GM23338 (cell line): Measurements from ENCODE around the gene PIGR. TPM values are rescaled to one million over a fixed set of nuclear protein-coding genes. Genes with fewer than 3 reads are reported as not detected.

ENCODE experiments used
- ATAC-seq: fragments of 200-7000 bp; cut with Tn5 transposase; 3 replicates; pipeline ENCODE4 v1.9.1; 2020
- DNase-seq: peaks from one replicate; pipeline ENCODE4 v3.0.0-alpha.2; 2015; ENCODE audit warnings: low spot score
- H2AFZ ChIP-seq: fragments of 200-600 bp; sonication (generic); 2 replicates; pipeline ENCODE4 v1.8.0; 2016; ENCODE audit warnings: antibody characterized with exemption, mild to moderate bottlenecking, moderate library complexity
- H3F3A ChIP-seq: fragments of 200-600 bp; sonication (generic); replicated peaks from 2 replicates; pipeline ENCODE4 v1.8.0; 2017; ENCODE audit warnings: antibody characterized with exemption, mixed run types, low read depth
- H3K27ac ChIP-seq: fragments of 200-600 bp; sonication (generic); 2 replicates; pipeline ENCODE4 v1.6.1; 2016; ENCODE audit warnings: low read depth
- H3K27me3 ChIP-seq: fragments of 200-600 bp; sonication (generic); 2 replicates; pipeline ENCODE4 v1.8.0; 2016; ENCODE audit warnings: mild to moderate bottlenecking, mixed run types, moderate library complexity; ENCODE audit not compliant: insufficient read depth
- H3K36me3 ChIP-seq: fragments of 200-600 bp; sonication (generic); 2 replicates; pipeline ENCODE4 v1.8.0; 2016; ENCODE audit warnings: mild to moderate bottlenecking; ENCODE audit not compliant: insufficient read depth
- H3K4me1 ChIP-seq: fragments of 200-600 bp; sonication (generic); 2 replicates; pipeline ENCODE4 v1.8.0; 2016; ENCODE audit warnings: mild to moderate bottlenecking, moderate library complexity; ENCODE audit not compliant: insufficient read depth
- H3K4me2 ChIP-seq: fragments of 200-600 bp; sonication (generic); 2 replicates; pipeline ENCODE4 v1.7.1; 2017; ENCODE audit warnings: mixed run types
- H3K4me3 ChIP-seq: fragments of 200-600 bp; sonication (generic); 2 replicates; pipeline ENCODE4 v1.6.1; 2016; ENCODE audit warnings: mixed run types
- H3K79me2 ChIP-seq: fragments of 200-600 bp; sonication (generic); replicated peaks from 2 replicates; pipeline ENCODE4 v1.8.0; 2017; ENCODE audit warnings: mild to moderate bottlenecking; ENCODE audit not compliant: insufficient read depth
- H3K9me2 ChIP-seq: fragments of 200-600 bp; sonication (generic); 2 replicates; pipeline ENCODE4 v1.8.0; 2017; ENCODE audit not compliant: insufficient read depth
- H4K20me1 ChIP-seq: fragments of 200-600 bp; sonication (generic); replicated peaks from 2 replicates; pipeline ENCODE4 v1.8.0; 2017; ENCODE audit warnings: mild to moderate bottlenecking; ENCODE audit not compliant: insufficient read depth
- H3K27ac Mint-ChIP-seq: 2 replicates; pipeline ENCODE4 v1.8.0; 2020; ENCODE audit warnings: inconsistent platforms, mild to moderate bottlenecking, moderate library complexity, mixed read lengths
- H3K27me3 Mint-ChIP-seq: 3 replicates; pipeline ENCODE4 v1.8.0; 2022; ENCODE audit warnings: low read depth, mild to moderate bottlenecking, moderate library complexity, mixed read lengths, inconsistent platforms; ENCODE audit not compliant: insufficient read depth, poor library complexity
- H3K36me3 Mint-ChIP-seq: 3 replicates; pipeline ENCODE4 v1.8.0; 2021; ENCODE audit warnings: low read depth, mild to moderate bottlenecking, inconsistent platforms, moderate library complexity, mixed read lengths
- H3K4me1 Mint-ChIP-seq: 3 replicates; pipeline ENCODE4 v1.8.0; 2020; ENCODE audit warnings: mild to moderate bottlenecking, inconsistent platforms, mixed read lengths
- H3K4me3 Mint-ChIP-seq: 3 replicates; pipeline ENCODE4 v1.8.0; 2021; ENCODE audit warnings: moderate library complexity, mild to moderate bottlenecking, inconsistent platforms, mixed read lengths
- H3K9me3 Mint-ChIP-seq: 3 replicates; pipeline ENCODE4 v1.8.0; 2020; ENCODE audit warnings: moderate library complexity, mild to moderate bottlenecking, inconsistent platforms, mixed read lengths
- CREB1 ChIP-seq: fragments of 250-450 bp; sonication (Bioruptor Pico); IDR thresholded peaks from 2 replicates; pipeline ENCODE4 v1.5.0; 2020; ENCODE audit warnings: low read depth, mild to moderate bottlenecking, moderate library complexity
- CTCF ChIP-seq, 2 experiments: fragments of 200-600 bp in 1 of 2; sonication (generic) in 1 of 2; conservative IDR thresholded peaks; 2 replicates each; pipeline versions ENCODE4 v1.5.1 to v1.6.1; 2016 to 2017; ENCODE audit warnings: antibody characterized with exemption in 2 of 2, low read depth in 2 of 2, mild to moderate bottlenecking in 2 of 2, moderate library complexity in 1 of 2
- EZH2 ChIP-seq: fragments of 200-600 bp; sonication (generic); IDR thresholded peaks from one replicate; pipeline ENCODE4 v1.8.0; 2017; ENCODE audit warnings: antibody characterized with exemption, mild to moderate bottlenecking, low read depth; ENCODE audit not compliant: unreplicated experiment
- EZH2phosphoT487 ChIP-seq: fragments of 200-600 bp; sonication (generic); IDR thresholded peaks from one replicate; pipeline ENCODE4 v1.8.1; 2018; ENCODE audit warnings: antibody characterized with exemption; ENCODE audit not compliant: unreplicated experiment
- JUNB ChIP-seq: IDR thresholded peaks from one replicate; pipeline ENCODE4 v1.6.1; 2016; ENCODE audit warnings: antibody characterized with exemption; ENCODE audit not compliant: unreplicated experiment
- REST ChIP-seq: IDR thresholded peaks from one replicate; pipeline ENCODE4 v1.6.1; 2018; ENCODE audit warnings: antibody characterized with exemption; ENCODE audit not compliant: unreplicated experiment
- STAT1 ChIP-seq: IDR thresholded peaks from one replicate; pipeline ENCODE4 v1.6.1; 2016; ENCODE audit warnings: antibody characterized with exemption; ENCODE audit not compliant: unreplicated experiment
- ZNF114 ChIP-seq: fragments of 250-450 bp; sonication (Bioruptor Pico); IDR thresholded peaks from 2 replicates; pipeline ENCODE4 v1.5.0; 2020; ENCODE audit warnings: mild to moderate bottlenecking, moderate library complexity
- ZNF331 ChIP-seq: fragments of 250-450 bp; sonication (Bioruptor Pico); IDR thresholded peaks from 2 replicates; pipeline ENCODE4 v1.5.0; 2020; ENCODE audit warnings: low read depth, mild to moderate bottlenecking, moderate library complexity
- ZNF462 ChIP-seq: fragments of 250-450 bp; sonication (Bioruptor Pico); IDR thresholded peaks from 2 replicates; pipeline ENCODE4 v1.5.0; 2020; ENCODE audit warnings: mild to moderate bottlenecking, moderate library complexity
- polyA plus RNA-seq: library from polyadenylated mRNA; unstranded; fragments of >200 nt; fragmentation: Nextera tagmentation; extraction: Ambion mirVana; gene quantifications from 2 replicates; pipeline ENCODE4 v1.2.1, GENCODE V29; 2016
- total RNA-seq: library from RNA; depleted of rRNA; stranded (reverse); fragments of >200 nt; shearing (Covaris generic); gene quantifications from 2 replicates; pipeline ENCODE4 v1.2.3, GENCODE V29; 2014

PIGR gene
- total and polyA plus RNA-seq, 2 experiments from 2014 or later: not detected

- no peak for TF ChIP-seq CTCF (conservative IDR thresholded peaks at IDR 0.05; ENCODE audit: low read depth in 2 of 2)
- no peak for TF ChIP-seq EZH2phosphoT487
Measured at GRCh38 chr1:206918076-206918475, 28.2 kb downstream of the PIGR start (continued).

- no peaks in the 10 kb centered on the region for H3K36me3 Mint-ChIP-seq
- no peak overlapping the region for H3K27ac Mint-ChIP-seq
- Histone ChIP-seq H3K4me2 (no peak overlapping the region), H2AFZ (no peak overlapping the region), H3K36me3 (no peaks in the 10 kb centered on the region), H3K79me2 (no peaks in the 10 kb centered on the region), H3F3A (no peaks in the 10 kb centered on the region), H4K20me1 (no peaks in the 10 kb centered on the region), H3K9me2 (no peaks in the 10 kb centered on the region), H3K27ac (no peak overlapping the region), H3K27me3 (no peaks in the 10 kb centered on the region), H3K4me3 (no peak overlapping the region), H3K4me1 (no peaks in the 10 kb centered on the region)
- DNase-seq (no peak), ATAC-seq (no peak)
- H3K27me3 Mint-ChIP-seq: peaks cover 7% of the 10 kb centered on the region
- no peaks in the 10 kb centered on the region for H3K9me3 Mint-ChIP-seq
- H3K4me1 Mint-ChIP-seq: no peaks in the 10 kb centered on the region
- no peak overlapping the region for H3K4me3 Mint-ChIP-seq
- no peak for TF ChIP-seq ZNF462 (CRISPR knock-in tag)
- no peak for TF ChIP-seq REST
- no peak for TF ChIP-seq ZNF114 (CRISPR knock-in tag)
- no peak for TF ChIP-seq EZH2
- TF ChIP-seq STAT1: no peak
- TF ChIP-seq CTCF (conservative IDR thresholded peaks at IDR 0.05; ENCODE audit: low read depth in 2 of 2): no peak
- TF ChIP-seq JUNB: no peak
- no peak for TF ChIP-seq EZH2phosphoT487
- TF ChIP-seq CREB1: no peak
- no peak for TF ChIP-seq ZNF331 (CRISPR knock-in tag)
Measured at GRCh38 chr1:206916000-206916709, 30.1 kb downstream of the PIGR start.
